PC-9 (cell line): ENCODE results near the gene BBS9. TPM values are rescaled to one million over a fixed set of nuclear protein-coding genes. Genes with fewer than 3 reads are reported as not detected.

Experiments used
- BruUV-seq: library from RNA; stranded (reverse); fragments of 400-500 nt; replicated peaks from 2 replicates; lab custom pipeline; 2021; lab: Mats Ljungman, UMichigan
- CTCF ChIA-PET: fragments of 300-600 bp; sonication (Branson Sonifier 250); formaldehyde crosslinking; loops from one replicate; lab custom pipeline; 2022; ENCODE audit warnings: antibody characterized with exemption; lab: Charles Lee
- POLR2A ChIA-PET: fragments of 300-600 bp; sonication (Branson Sonifier 250); formaldehyde crosslinking; loops from one replicate; lab custom pipeline; 2022; ENCODE audit warnings: antibody characterized with exemption; ENCODE audit not compliant: unreplicated experiment; lab: Charles Lee
- DNase-seq, 2 experiments: peaks; one replicate each; pipeline versions ENCODE4 v3.0.0 to v3.0.0-alpha.2; 2015 to 2022; ENCODE audit warnings: mixed read lengths in 1 of 2
- H2AFZ ChIP-seq: fragments of 200-600 bp; sonication (generic); 2 replicates; pipeline ENCODE4 v1.8.1; 2017; ENCODE audit warnings: antibody characterized with exemption
- H3F3A ChIP-seq: fragments of 200-600 bp; sonication (generic); 2 replicates; pipeline ENCODE4 v1.8.1; 2017; ENCODE audit warnings: antibody characterized with exemption, mild to moderate bottlenecking, low read depth; ENCODE audit not compliant: insufficient read depth
- H3K27ac ChIP-seq: fragments of 200-600 bp; sonication (generic); 2 replicates; pipeline ENCODE4 v1.6.1; 2016; ENCODE audit warnings: mixed run types
- H3K27me3 ChIP-seq: fragments of 200-600 bp; sonication (generic); 2 replicates; pipeline ENCODE4 v1.6.1; 2016; ENCODE audit warnings: low read depth, mixed run types; ENCODE audit not compliant: insufficient read depth
- H3K36me3 ChIP-seq: fragments of 200-600 bp; sonication (generic); 2 replicates; pipeline ENCODE4 v1.6.1; 2016; ENCODE audit warnings: low read depth, mixed run types
- H3K4me1 ChIP-seq: fragments of 200-600 bp; sonication (generic); replicated peaks from 2 replicates; pipeline ENCODE4 v1.6.1; 2016; ENCODE audit warnings: mixed run types; ENCODE audit not compliant: insufficient read depth
- H3K4me2 ChIP-seq: fragments of 200-600 bp; sonication (generic); 2 replicates; pipeline ENCODE4 v1.6.1; 2017; ENCODE audit warnings: mixed run types
- H3K4me3 ChIP-seq: fragments of 200-600 bp; sonication (generic); 2 replicates; pipeline ENCODE4 v1.6.1; 2016; ENCODE audit warnings: mixed run types
- H3K79me2 ChIP-seq: fragments of 200-600 bp; sonication (generic); 2 replicates; pipeline ENCODE4 v1.6.1; 2017; ENCODE audit warnings: low read depth, mixed run types
- H3K9me2 ChIP-seq: fragments of 200-600 bp; sonication (generic); 2 replicates; pipeline ENCODE4 v1.8.1; 2017; ENCODE audit warnings: mild to moderate bottlenecking; ENCODE audit not compliant: insufficient read depth
- H3K9me3 ChIP-seq: fragments of 200-600 bp; sonication (generic); 2 replicates; pipeline ENCODE4 v1.8.1; 2016; ENCODE audit warnings: low read depth; ENCODE audit not compliant: insufficient read depth
- H4K20me1 ChIP-seq: fragments of 200-600 bp; sonication (generic); 2 replicates; pipeline ENCODE4 v1.8.1; 2017; ENCODE audit not compliant: insufficient read depth
- CTCF ChIP-seq: fragments of 200-600 bp; sonication (generic); conservative IDR thresholded peaks from 2 replicates; pipeline ENCODE4 v1.6.1; 2017; ENCODE audit warnings: mixed run types, antibody characterized with exemption, mild to moderate bottlenecking, moderate library complexity
- EZH2 ChIP-seq: fragments of 200-600 bp; sonication (generic); IDR thresholded peaks from 2 replicates; pipeline ENCODE4 v1.8.0; 2017; ENCODE audit warnings: antibody characterized with exemption, low read depth
- intact Hi-C: fragments of 100-400 bp; cut with micrococcal nuclease; formaldehyde crosslinking; loops from one replicate; pipeline ENCODE4 v1.10.0; 2022; ENCODE audit not compliant: unreplicated experiment
- total RNA-seq: library from RNA; stranded (reverse); gene quantifications from 2 replicates; pipeline ENCODE4 v1.2.3, GENCODE V29; 2021

The BBS9 gene
- total RNA-seq, 1 experiment from 2014 or later: 12.4 TPM

GRCh38 chr7:33339074-33339790 lies 209.9 kb downstream of the BBS9 start:
- H3K27ac ChIP-seq: no peak overlapping the region
- H4K20me1 ChIP-seq: no peaks in the 10 kb centered on the region
- no peaks in the 10 kb centered on the region for H3F3A ChIP-seq
- no peaks in the 10 kb centered on the region for H3K9me2 ChIP-seq
- TF ChIP-seq CTCF (no peak), EZH2 (no peak)
- no TSS peak for BruUV-seq
- ChIA-PET POLR2A (no interaction called here), CTCF (interaction anchor here (0.6 kb wide), 1 partner anchor 371 kb away, joined by 3 read pairs; no protein-coding TSS in a partner anchor)
- H3K4me3 ChIP-seq: no peak overlapping the region
- H3K27me3 ChIP-seq: no peaks in the 10 kb centered on the region
- no peaks in the 10 kb centered on the region for H3K79me2 ChIP-seq
- H3K36me3 ChIP-seq: no peaks in the 10 kb centered on the region
- no peaks in the 10 kb centered on the region for H3K4me1 ChIP-seq
- intact Hi-C loops: loop anchor here (10.0 kb wide), 1 partner anchor 416 kb away; no protein-coding TSS in a partner anchor
- H3K4me2 ChIP-seq: no peak overlapping the region
- H3K9me3 ChIP-seq: no peaks in the 10 kb centered on the region
- no peak for DNase-seq
- H2AFZ ChIP-seq: no peak overlapping the region

- H4K20me1 ChIP-seq: no peaks in the 10 kb centered on the region
Measured at GRCh38 chr7:33346055-33346454, 216.7 kb downstream of the BBS9 start.

GRCh38 chr7:33350577-33350976 lies 221.2 kb downstream of the BBS9 start:
- Histone ChIP-seq H3F3A (no peaks in the 10 kb centered on the region), H3K4me1 (no peaks in the 10 kb centered on the region), H3K27me3 (no peaks in the 10 kb centered on the region), H3K27ac (no peak overlapping the region), H3K4me2 (no peak overlapping the region), H3K9me3 (no peaks in the 10 kb centered on the region), H3K79me2 (no peaks in the 10 kb centered on the region), H3K9me2 (no peaks in the 10 kb centered on the region), H2AFZ (no peak overlapping the region), H3K36me3 (no peaks in the 10 kb centered on the region), H3K4me3 (no peak overlapping the region), H4K20me1 (no peaks in the 10 kb centered on the region)
- no peak for TF ChIP-seq EZH2
- TF ChIP-seq CTCF: no peak
- ChIA-PET CTCF (no interaction called here), POLR2A (no interaction called here)
- BruUV-seq: no TSS peak
- DNase-seq: no peak
- intact Hi-C loops: no loop called here

More at GRCh38 chr7:33346055-33346454, 216.7 kb downstream of the BBS9 start:
- Histone ChIP-seq H3K4me3 (no peak overlapping the region), H3K27ac (no peak overlapping the region), H2AFZ (no peak overlapping the region), H3K9me3 (no peaks in the 10 kb centered on the region), H3K4me1 (no peaks in the 10 kb centered on the region), H3K79me2 (no peaks in the 10 kb centered on the region), H3K36me3 (no peaks in the 10 kb centered on the region), H3K4me2 (no peak overlapping the region), H3K9me2 (no peaks in the 10 kb centered on the region), H3K27me3 (no peaks in the 10 kb centered on the region), H3F3A (no peaks in the 10 kb centered on the region)
- TF ChIP-seq EZH2 (no peak), CTCF (no peak)
- CTCF ChIA-PET: no interaction called here
- DNase-seq: no peak
- intact Hi-C loops: no loop called here
- no TSS peak for BruUV-seq
- POLR2A ChIA-PET: no interaction called here
